Measurements from ENCODE around the gene GALR2.

DNA sequence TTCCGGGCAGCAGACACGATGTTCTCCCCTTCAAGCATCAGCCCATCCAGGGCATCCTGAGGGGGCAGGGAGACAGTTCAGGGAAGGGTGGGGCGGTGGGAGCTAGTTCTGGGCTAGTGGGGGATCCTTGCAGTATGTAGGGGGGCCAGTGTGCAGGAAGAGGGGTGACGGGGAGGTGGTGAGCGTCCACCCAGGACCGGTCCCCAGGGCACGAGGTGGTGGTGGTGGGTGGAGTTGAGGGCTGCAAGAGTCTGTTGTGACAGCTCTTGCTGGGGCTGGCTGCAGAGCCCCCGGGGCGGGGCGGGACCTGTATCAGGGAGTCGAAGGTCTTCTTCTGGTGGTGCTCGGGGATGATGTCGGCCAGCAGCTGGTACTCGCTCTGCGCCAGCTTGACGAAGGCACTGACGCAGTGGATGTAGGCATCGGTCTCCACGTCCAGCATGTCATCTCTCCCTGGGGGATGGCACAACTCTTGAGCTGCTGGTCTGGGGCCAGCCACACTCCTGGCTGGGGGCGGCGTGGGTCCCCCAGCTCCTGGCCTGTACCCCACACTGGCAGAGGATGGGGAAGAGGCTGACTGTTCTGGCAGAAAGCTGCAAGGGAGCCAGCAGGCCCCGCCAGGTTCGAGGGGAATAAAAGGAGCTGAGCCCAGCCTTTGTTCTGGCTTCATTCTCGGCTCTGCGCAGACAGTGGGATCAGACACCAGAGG is 14.4 kb downstream of the GALR2 start:
- TF ChIP-seq POLR2A (IDR thresholded peaks at IDR 0.05) (no peak), POLR2AphosphoS5 (IDR thresholded peaks at IDR 0.05) (no peak)
- TF ChIP-seq, protein P1, sequence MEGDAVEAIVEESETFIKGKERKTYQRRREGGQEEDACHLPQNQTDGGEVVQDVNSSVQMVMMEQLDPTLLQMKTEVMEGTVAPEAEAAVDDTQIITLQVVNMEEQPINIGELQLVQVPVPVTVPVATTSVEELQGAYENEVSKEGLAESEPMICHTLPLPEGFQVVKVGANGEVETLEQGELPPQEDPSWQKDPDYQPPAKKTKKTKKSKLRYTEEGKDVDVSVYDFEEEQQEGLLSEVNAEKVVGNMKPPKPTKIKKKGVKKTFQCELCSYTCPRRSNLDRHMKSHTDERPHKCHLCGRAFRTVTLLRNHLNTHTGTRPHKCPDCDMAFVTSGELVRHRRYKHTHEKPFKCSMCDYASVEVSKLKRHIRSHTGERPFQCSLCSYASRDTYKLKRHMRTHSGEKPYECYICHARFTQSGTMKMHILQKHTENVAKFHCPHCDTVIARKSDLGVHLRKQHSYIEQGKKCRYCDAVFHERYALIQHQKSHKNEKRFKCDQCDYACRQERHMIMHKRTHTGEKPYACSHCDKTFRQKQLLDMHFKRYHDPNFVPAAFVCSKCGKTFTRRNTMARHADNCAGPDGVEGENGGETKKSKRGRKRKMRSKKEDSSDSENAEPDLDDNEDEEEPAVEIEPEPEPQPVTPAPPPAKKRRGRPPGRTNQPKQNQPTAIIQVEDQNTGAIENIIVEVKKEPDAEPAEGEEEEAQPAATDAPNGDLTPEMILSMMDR (IDR thresholded peaks at IDR 0.05): no peak
